Measurements from ENCODE around the gene NT5DC1.

The NT5DC1 gene

DNA sequence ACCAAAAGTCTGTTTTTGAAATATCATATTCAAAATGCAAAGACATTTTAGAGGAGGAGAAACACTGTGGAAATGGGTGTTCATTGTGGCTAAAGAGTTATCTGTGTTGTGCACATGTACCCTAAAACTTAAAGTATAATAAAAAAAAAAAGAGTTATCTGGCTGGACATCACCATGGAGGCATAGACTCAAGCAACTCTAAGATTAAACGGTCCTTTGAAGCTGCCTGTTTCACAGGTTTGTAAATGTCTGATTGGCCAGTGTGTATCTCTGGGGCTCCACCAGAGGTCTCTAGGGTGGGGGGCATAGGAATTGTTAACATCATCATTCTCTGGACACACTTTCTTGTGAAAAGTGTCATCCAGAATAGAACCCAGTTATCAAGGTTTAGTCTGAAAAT, 114.0 kb downstream of the NT5DC1 start:
- TF ChIP-seq CTCF (IDR thresholded peaks at IDR 0.05): no peak
- Mint-ChIP-seq H3K9me3 (no peaks in the 10 kb centered on the region), H3K27ac (no peak overlapping the region), H3K27me3 (ENCODE audit: low read depth, poor library complexity) (no peaks in the 10 kb centered on the region), H3K4me3 (no peak overlapping the region), H3K36me3 (ENCODE audit: low read depth) (no peaks in the 10 kb centered on the region), H3K4me1 (peaks cover 10% of the 10 kb centered on the region)
- DNase-seq: no peak

GRCh38 chr6:116215414-116215813, 114.8 kb downstream of the NT5DC1 start:
- no peak for DNase-seq
- Mint-ChIP-seq H3K36me3 (ENCODE audit: low read depth) (no peaks in the 10 kb centered on the region), H3K27ac (no peak overlapping the region), H3K9me3 (no peaks in the 10 kb centered on the region), H3K4me1 (peaks cover 10% of the 10 kb centered on the region), H3K4me3 (no peak overlapping the region), H3K27me3 (ENCODE audit: low read depth, poor library complexity) (no peaks in the 10 kb centered on the region)
- no peak for TF ChIP-seq CTCF (IDR thresholded peaks at IDR 0.05)

DNA sequence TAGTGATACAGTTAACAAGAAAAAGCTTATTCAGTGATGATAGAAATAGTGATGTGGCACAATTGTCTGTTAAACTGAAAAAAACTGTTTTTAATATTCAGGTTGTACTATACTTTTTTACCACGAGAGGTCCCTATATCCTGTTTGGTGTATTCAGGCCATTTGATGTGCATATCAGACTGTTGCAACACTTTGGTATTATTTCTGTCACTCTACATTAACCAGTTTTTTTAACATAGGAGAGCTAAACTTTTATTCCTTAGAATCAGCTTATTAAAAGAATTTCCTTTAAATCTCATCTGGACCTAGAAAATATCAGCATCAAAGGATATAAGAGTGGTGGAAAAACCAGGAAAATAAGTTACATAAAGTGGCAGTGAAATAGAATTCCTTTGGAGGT, 116.4 kb downstream of the NT5DC1 start:
- no peak overlapping the region for H3K4me3 Mint-ChIP-seq
- DNase-seq: no peak
- peak; percentile 61 for TF ChIP-seq CTCF (IDR thresholded peaks at IDR 0.05)
- peaks cover 10% of the 10 kb centered on the region for H3K4me1 Mint-ChIP-seq
- no peaks in the 10 kb centered on the region for H3K27me3 Mint-ChIP-seq (ENCODE audit: low read depth, poor library complexity)
- no peak overlapping the region for H3K27ac Mint-ChIP-seq
- no peaks in the 10 kb centered on the region for H3K9me3 Mint-ChIP-seq
- no peaks in the 10 kb centered on the region for H3K36me3 Mint-ChIP-seq (ENCODE audit: low read depth)

DNA sequence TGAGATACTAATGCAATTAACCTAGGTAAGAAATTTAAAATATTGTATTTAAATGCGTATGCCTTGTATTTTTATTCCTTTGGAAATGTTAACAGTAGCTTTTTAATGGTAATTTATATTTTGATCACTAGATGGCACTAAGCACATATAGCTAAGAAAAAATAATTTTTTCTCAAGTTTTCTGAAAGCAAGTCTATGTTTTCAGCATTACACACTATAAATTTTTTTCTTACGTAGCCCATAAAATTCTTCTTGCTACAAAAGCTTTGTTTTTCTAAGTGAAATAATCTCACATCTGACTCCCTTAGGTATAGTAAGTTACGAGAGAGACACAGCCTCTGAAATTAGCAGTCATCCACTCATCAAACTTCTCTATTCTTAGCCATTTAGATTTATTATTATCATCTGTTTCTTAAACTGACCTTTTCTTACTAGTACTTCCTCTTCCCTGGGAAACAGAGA, 117.5 kb downstream of the NT5DC1 start:
- H3K9me3 Mint-ChIP-seq: no peaks in the 10 kb centered on the region
- H3K4me1 Mint-ChIP-seq: peaks cover 10% of the 10 kb centered on the region
- H3K27ac Mint-ChIP-seq: no peak overlapping the region
- no peaks in the 10 kb centered on the region for H3K27me3 Mint-ChIP-seq (ENCODE audit: low read depth, poor library complexity)
- TF ChIP-seq CTCF (IDR thresholded peaks at IDR 0.05): peak; percentile 56
- H3K36me3 Mint-ChIP-seq (ENCODE audit: low read depth): peaks cover under 1% of the 10 kb centered on the region
- DNase-seq: no peak
- H3K4me3 Mint-ChIP-seq: no peak overlapping the region

DNA sequence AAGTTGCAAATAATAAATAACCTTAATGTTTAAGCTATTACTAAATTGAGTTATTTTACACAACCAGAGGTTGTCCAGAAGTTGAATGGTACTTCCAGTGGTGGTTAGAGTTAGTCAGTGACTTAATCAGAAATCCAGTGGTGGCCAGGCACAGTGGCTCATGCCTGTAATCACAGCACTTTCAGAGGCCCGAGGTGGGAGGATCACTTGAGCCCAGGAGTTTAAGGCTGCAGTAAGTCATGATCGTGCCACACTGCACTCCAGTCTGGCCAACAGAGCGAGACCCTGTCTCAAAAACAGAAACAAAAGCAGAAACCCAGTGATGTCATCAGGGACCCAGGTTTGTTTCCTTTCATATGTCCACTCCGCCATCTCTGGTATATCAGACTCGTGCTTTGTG, 118.2 kb downstream of the NT5DC1 start:
- no peaks in the 10 kb centered on the region for H3K9me3 Mint-ChIP-seq
- no peak for DNase-seq
- no peak overlapping the region for H3K27ac Mint-ChIP-seq
- peaks cover 10% of the 10 kb centered on the region for H3K4me1 Mint-ChIP-seq
- H3K4me3 Mint-ChIP-seq: no peak overlapping the region
- no peak for TF ChIP-seq CTCF (IDR thresholded peaks at IDR 0.05)
- no peaks in the 10 kb centered on the region for H3K27me3 Mint-ChIP-seq (ENCODE audit: low read depth, poor library complexity)
- peaks cover 5% of the 10 kb centered on the region for H3K36me3 Mint-ChIP-seq (ENCODE audit: low read depth)

DNA sequence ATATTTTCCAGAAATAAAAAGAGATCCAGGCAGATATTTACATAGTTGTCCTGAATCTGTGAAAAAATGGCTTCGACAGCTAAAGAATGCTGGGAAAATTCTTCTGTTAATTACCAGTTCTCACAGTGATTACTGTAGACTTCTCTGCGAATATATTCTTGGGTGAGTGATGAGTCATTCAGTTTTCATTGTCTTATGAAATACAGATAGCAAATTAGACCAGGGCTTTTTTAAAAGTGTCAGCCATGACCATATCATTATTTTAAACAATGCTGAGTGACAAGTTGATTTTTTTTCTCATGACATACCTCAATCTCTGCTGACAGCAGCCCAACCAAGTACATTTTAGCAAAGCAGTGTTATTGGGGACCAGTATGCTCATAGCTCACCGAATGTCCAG, 120.4 kb downstream of the NT5DC1 start:
- no peak for DNase-seq
- Mint-ChIP-seq H3K9me3 (no peaks in the 10 kb centered on the region), H3K4me3 (no peak overlapping the region), H3K27ac (no peak overlapping the region), H3K4me1 (peaks cover 10% of the 10 kb centered on the region), H3K36me3 (ENCODE audit: low read depth) (peaks cover 5% of the 10 kb centered on the region), H3K27me3 (ENCODE audit: low read depth, poor library complexity) (no peaks in the 10 kb centered on the region)
- no peak for TF ChIP-seq CTCF (IDR thresholded peaks at IDR 0.05)

All from nephron progenitor cell (in vitro differentiated cells).